ENCODE measurements around the gene ZNF91. TPM values are rescaled to one million over a fixed set of nuclear protein-coding genes. Genes with fewer than 3 reads are reported as not detected.

The ZNF91 gene
- total and polyA plus RNA-seq, 2 of the 4 experiments (the other 2 are of a cell fraction), result 7.9 to 17.0 TPM

DNA sequence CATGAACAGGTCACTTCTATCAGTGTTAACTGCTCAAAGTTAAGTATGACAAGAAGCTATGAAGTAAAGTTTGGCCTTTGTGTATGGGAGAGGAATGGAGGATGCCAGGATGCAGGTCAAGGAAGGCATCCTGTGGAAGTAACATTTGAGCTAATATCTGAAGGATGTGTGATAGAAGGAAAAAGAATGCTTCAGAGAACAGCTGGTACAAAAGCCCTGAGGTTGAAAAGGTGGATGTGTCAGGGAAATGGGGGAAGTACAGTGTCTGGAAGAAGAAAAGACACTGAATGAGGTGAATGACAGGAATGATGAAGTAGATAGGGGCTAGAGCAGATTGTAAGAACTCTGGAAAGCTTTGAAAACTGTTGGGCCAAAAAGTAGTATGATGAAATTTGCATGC, 67.1 kb downstream of the ZNF91 start:
- H3K36me3 ChIP-seq (ENCODE audit: control insufficient read depth, insufficient read depth, low read length), result peaks cover 5% of the 10 kb centered on the region
- no peak overlapping the region for H4K91ac ChIP-seq (ENCODE audit: insufficient read depth, low read depth, low read length)
- H2AFZ ChIP-seq (replicated peaks; ENCODE audit: low read length, poor library complexity), result no peak overlapping the region
- H2BK5ac ChIP-seq (ENCODE audit: low read depth, low read length, poor library complexity, severe bottlenecking), result no peak overlapping the region
- in situ Hi-C loops (cut with MboI; ENCODE audit: low sequenced_read_pairs) (no loop called here), dilution Hi-C loops (cut with HindIII; ENCODE audit: low sequenced_read_pairs, unreplicated experiment) (no loop called here), intact Hi-C loops (cut with micrococcal nuclease) (no loop called here)
- H2BK20ac ChIP-seq (ENCODE audit: low read depth, low read length), result no peak overlapping the region
- no peak overlapping the region for H3K14ac ChIP-seq (replicated peaks; ENCODE audit: low read depth, low read length)
- no peak overlapping the region for H2AK9ac ChIP-seq (replicated peaks; ENCODE audit: low read depth, low read length, poor library complexity)
- TF ChIP-seq FOS (IDR thresholded peaks at IDR 0.05; ENCODE audit: low read depth, low read length) (no peak), RFX5 (IDR thresholded peaks at IDR 0.05; ENCODE audit: low read depth, low read length) (no peak), BHLHE40 (IDR thresholded peaks at IDR 0.05; ENCODE audit: low read depth, low read length) (no peak), MAFK (IDR thresholded peaks at IDR 0.05; ENCODE audit: low read depth, low read length) (no peak), CHD1 (IDR thresholded peaks at IDR 0.05; ENCODE audit: low read depth, low read length) (no peak), MXI1 (IDR thresholded peaks at IDR 0.05; ENCODE audit: borderline replicate concordance, low read depth, low read length) (no peak), SMC3 (IDR thresholded peaks at IDR 0.05; ENCODE audit: low read depth, low read length) (no peak), RCOR1 (IDR thresholded peaks at IDR 0.05; ENCODE audit: insufficient replicate concordance, low read length) (no peak), RAD21 (IDR thresholded peaks at IDR 0.05; ENCODE audit: low read length) (no peak), MAZ (IDR thresholded peaks at IDR 0.05; ENCODE audit: borderline replicate concordance, low read depth, low read length) (no peak), CEBPB (IDR thresholded peaks at IDR 0.05; ENCODE audit: low read depth, low read length) (no peak)
- TF ChIP-seq, protein P1, sequence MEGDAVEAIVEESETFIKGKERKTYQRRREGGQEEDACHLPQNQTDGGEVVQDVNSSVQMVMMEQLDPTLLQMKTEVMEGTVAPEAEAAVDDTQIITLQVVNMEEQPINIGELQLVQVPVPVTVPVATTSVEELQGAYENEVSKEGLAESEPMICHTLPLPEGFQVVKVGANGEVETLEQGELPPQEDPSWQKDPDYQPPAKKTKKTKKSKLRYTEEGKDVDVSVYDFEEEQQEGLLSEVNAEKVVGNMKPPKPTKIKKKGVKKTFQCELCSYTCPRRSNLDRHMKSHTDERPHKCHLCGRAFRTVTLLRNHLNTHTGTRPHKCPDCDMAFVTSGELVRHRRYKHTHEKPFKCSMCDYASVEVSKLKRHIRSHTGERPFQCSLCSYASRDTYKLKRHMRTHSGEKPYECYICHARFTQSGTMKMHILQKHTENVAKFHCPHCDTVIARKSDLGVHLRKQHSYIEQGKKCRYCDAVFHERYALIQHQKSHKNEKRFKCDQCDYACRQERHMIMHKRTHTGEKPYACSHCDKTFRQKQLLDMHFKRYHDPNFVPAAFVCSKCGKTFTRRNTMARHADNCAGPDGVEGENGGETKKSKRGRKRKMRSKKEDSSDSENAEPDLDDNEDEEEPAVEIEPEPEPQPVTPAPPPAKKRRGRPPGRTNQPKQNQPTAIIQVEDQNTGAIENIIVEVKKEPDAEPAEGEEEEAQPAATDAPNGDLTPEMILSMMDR (conservative IDR thresholded peaks at IDR 0.05; ENCODE audit: low read depth, low read length), result no peak
- TF ChIP-seq, protein P2, sequence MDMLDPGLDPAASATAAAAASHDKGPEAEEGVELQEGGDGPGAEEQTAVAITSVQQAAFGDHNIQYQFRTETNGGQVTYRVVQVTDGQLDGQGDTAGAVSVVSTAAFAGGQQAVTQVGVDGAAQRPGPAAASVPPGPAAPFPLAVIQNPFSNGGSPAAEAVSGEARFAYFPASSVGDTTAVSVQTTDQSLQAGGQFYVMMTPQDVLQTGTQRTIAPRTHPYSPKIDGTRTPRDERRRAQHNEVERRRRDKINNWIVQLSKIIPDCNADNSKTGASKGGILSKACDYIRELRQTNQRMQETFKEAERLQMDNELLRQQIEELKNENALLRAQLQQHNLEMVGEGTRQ (IDR thresholded peaks at IDR 0.05; ENCODE audit: low read depth, low read length), result no peak
- H3K56ac ChIP-seq (ENCODE audit: extremely low read depth, insufficient read depth, low read length), result no peak overlapping the region
- ChIA-PET CTCF (no interaction called here), POLR2A (ENCODE audit: unreplicated experiment) (no interaction called here)
- H3K4me3 ChIP-seq (ENCODE audit: insufficient read depth, low read depth, low read length), result no peak overlapping the region
- H2AK5ac ChIP-seq (ENCODE audit: low read depth, low read length), result no peak overlapping the region
- H3K79me1 ChIP-seq (ENCODE audit: low read depth in 1 of 2, low read length in 2 of 2), result no peaks in the 10 kb centered on the region
- H3K9me1 ChIP-seq (ENCODE audit: insufficient read depth, low read length), result no peaks in the 10 kb centered on the region
- H2BK120ac ChIP-seq (ENCODE audit: low read depth, low read length), result no peak overlapping the region
- no TSS peak for BruUV-seq (replicated peaks)
- no peak overlapping the region for H3K27ac ChIP-seq (ENCODE audit: insufficient read depth, low read length)
- no peak overlapping the region for H3K4ac ChIP-seq (ENCODE audit: low read depth, low read length)
- ATAC-seq (ENCODE audit: low read depth), result no peak
- no peak overlapping the region for H3K23ac ChIP-seq (ENCODE audit: low read depth, low read length)
- H3K27me3 ChIP-seq (ENCODE audit: control insufficient read depth, insufficient read depth, low read length), result no peaks in the 10 kb centered on the region
- peaks cover 20% of the 10 kb centered on the region for H3K9me3 ChIP-seq (ENCODE audit: control insufficient read depth, insufficient read depth, low read length)
- no peak overlapping the region for H2BK15ac ChIP-seq (ENCODE audit: low read depth, low read length)
- no peak overlapping the region for H4K5ac ChIP-seq (ENCODE audit: low read depth, low read length)
- no peak overlapping the region for H4K8ac ChIP-seq (ENCODE audit: low read depth in 2 of 2, low read length in 2 of 2)
- no peak for DNase-seq
- H3K4me2 ChIP-seq (ENCODE audit: low read depth, low read length), result no peak overlapping the region
- no peaks in the 10 kb centered on the region for H4K20me1 ChIP-seq (ENCODE audit: insufficient read depth, low read length)
- H3K4me1 ChIP-seq (ENCODE audit: control insufficient read depth, insufficient read depth, low read length), result no peaks in the 10 kb centered on the region
- no peak overlapping the region for H3K9ac ChIP-seq (ENCODE audit: low read depth, low read length)
- H3K18ac ChIP-seq (ENCODE audit: low read depth, low read length), result no peak overlapping the region
